Activated CD8-positive, alpha-beta T cell treated with anti-CD3 and anti-CD28 coated beads for 36 hours (primary cell): ENCODE data around the gene HGFAC. TPM values are rescaled to one million over a fixed set of nuclear protein-coding genes. Genes with fewer than 3 reads are reported as not detected.

Experiments used
- ATAC-seq: fragments of 200-7000 bp; cut with Tn5 transposase; one replicate; pipeline ENCODE4 v1.10.0; 2021; ENCODE audit warnings: mild to moderate bottlenecking, moderate library complexity
- CTCF ChIA-PET: fragments of 350-600 bp; sonication (Branson Sonifier 250); formaldehyde crosslinking; loops from one replicate; lab custom pipeline; 2021; ENCODE audit warnings: antibody characterized with exemption; lab: Charles Lee
- POLR2A ChIA-PET: fragments of 350-600 bp; sonication (Branson Sonifier 250); formaldehyde crosslinking; loops from one replicate; lab custom pipeline; 2021; ENCODE audit warnings: antibody characterized with exemption; lab: Charles Lee
- DNase-seq: peaks from one replicate; pipeline ENCODE4 v3.0.0-alpha.2; 2020
- H3K27ac Mint-ChIP-seq: one replicate; pipeline ENCODE4 v1.8.0; 2021; ENCODE audit warnings: mild to moderate bottlenecking, mixed read lengths
- H3K27me3 Mint-ChIP-seq: one replicate; pipeline ENCODE4 v1.8.0; 2021; ENCODE audit warnings: mixed read lengths
- H3K36me3 Mint-ChIP-seq: one replicate; pipeline ENCODE4 v1.8.0; 2021; ENCODE audit warnings: low read depth, mixed read lengths
- H3K4me1 Mint-ChIP-seq: one replicate; pipeline ENCODE4 v1.8.0; 2021; ENCODE audit warnings: low read depth, mixed read lengths
- H3K4me3 Mint-ChIP-seq: one replicate; pipeline ENCODE4 v1.8.0; 2021; ENCODE audit warnings: mild to moderate bottlenecking, moderate library complexity, mixed read lengths
- H3K9me3 Mint-ChIP-seq: one replicate; pipeline ENCODE4 v1.8.0; 2021; ENCODE audit warnings: mixed read lengths
- CTCF ChIP-seq: fragments of 200-600 bp; IDR thresholded peaks from one replicate; pipeline ENCODE4 v1.8.0; 2022; ENCODE audit warnings: antibody characterized with exemption, mild to moderate bottlenecking
- intact Hi-C: fragments of 100-400 bp; cut with micrococcal nuclease; formaldehyde crosslinking; loops from one replicate; pipeline ENCODE4 v1.10.0; 2022
- total RNA-seq, 2 experiments: library from RNA; stranded (reverse); gene quantifications; one replicate each; pipeline ENCODE4 v1.2.3, GENCODE V29; 2021

The HGFAC gene
- total RNA-seq, 2 experiments from 2014 or later: not detected

- Mint-ChIP-seq H3K4me1 (no peaks in the 10 kb centered on the region), H3K27ac (no peak overlapping the region), H3K4me3 (no peak overlapping the region), H3K27me3 (peaks cover 5% of the 10 kb centered on the region), H3K36me3 (no peaks in the 10 kb centered on the region), H3K9me3 (no peaks in the 10 kb centered on the region)
- ChIA-PET POLR2A (no interaction called here), CTCF (no interaction called here)
- ATAC-seq: no peak
- TF ChIP-seq CTCF: no peak
- intact Hi-C loops: no loop called here
- DNase-seq: no peak
Measured at GRCh38 chr4:3476341-3476747, 34.6 kb downstream of the HGFAC start.

- DNase-seq: no peak
- Mint-ChIP-seq H3K4me3 (no peak overlapping the region), H3K36me3 (no peaks in the 10 kb centered on the region), H3K27me3 (peaks cover 5% of the 10 kb centered on the region), H3K27ac (no peak overlapping the region), H3K9me3 (no peaks in the 10 kb centered on the region), H3K4me1 (no peaks in the 10 kb centered on the region)
- ChIA-PET CTCF (no interaction called here), POLR2A (no interaction called here)
- no peak for TF ChIP-seq CTCF
- no peak for ATAC-seq
- intact Hi-C loops: no loop called here
Measured at GRCh38 chr4:3476936-3477749, 35.4 kb downstream of the HGFAC start.

GRCh38 chr4:3477750-3478430 is 36.1 kb downstream of the HGFAC start:
- intact Hi-C loops: no loop called here
- no peak for ATAC-seq
- POLR2A ChIA-PET: no interaction called here

GRCh38 chr4:3478446-3479357 is 36.9 kb downstream of the HGFAC start:
- ATAC-seq (no peak), DNase-seq (no peak)
- H3K27ac Mint-ChIP-seq: no peak overlapping the region
- ChIA-PET POLR2A (no interaction called here), CTCF (interaction anchor here (1.0 to 1.4 kb wide), 2 partner anchors 26 to 285 kb away, joined by 3 read pairs; no protein-coding TSS in a partner anchor)
- TF ChIP-seq CTCF: no peak
- no peaks in the 10 kb centered on the region for H3K9me3 Mint-ChIP-seq
- H3K27me3 Mint-ChIP-seq: peaks cover 5% of the 10 kb centered on the region
- no peak overlapping the region for H3K4me3 Mint-ChIP-seq
- intact Hi-C loops: no loop called here
- no peaks in the 10 kb centered on the region for H3K36me3 Mint-ChIP-seq
- no peaks in the 10 kb centered on the region for H3K4me1 Mint-ChIP-seq

More at GRCh38 chr4:3477750-3478430, 36.1 kb downstream of the HGFAC start:
- Mint-ChIP-seq H3K36me3 (no peaks in the 10 kb centered on the region), H3K27ac (no peak overlapping the region), H3K9me3 (no peaks in the 10 kb centered on the region), H3K4me3 (no peak overlapping the region), H3K4me1 (no peaks in the 10 kb centered on the region), H3K27me3 (peaks cover 5% of the 10 kb centered on the region)
- DNase-seq: no peak
- CTCF ChIA-PET: no interaction called here
- no peak for TF ChIP-seq CTCF
